ENCODE data around the gene FAM120B.

The FAM120B gene

GRCh38 chr6:170372380-170373325 lies 66.1 kb downstream of the FAM120B start:
- no peaks in the 10 kb centered on the region for H3K27me3 ChIP-seq
- H3K4me3 ChIP-seq (ENCODE audit: low read depth in 1 of 2, low read length in 1 of 2): no peak overlapping the region
- H3K36me3 ChIP-seq: peaks cover 17% of the 10 kb centered on the region
- TF ChIP-seq CTCF (IDR thresholded peaks at IDR 0.05): no peak
- H3K27ac ChIP-seq: peak overlapping the region; percentile 85
- peaks cover 48 to 58% of the 10 kb centered on the region in 2 experiments for H3K4me1 ChIP-seq (ENCODE audit: control insufficient read depth in 1 of 2, insufficient read depth in 1 of 2, low read depth in 1 of 2, low read length in 1 of 2)
- no peaks in the 10 kb centered on the region for H3K9me3 ChIP-seq

DNA sequence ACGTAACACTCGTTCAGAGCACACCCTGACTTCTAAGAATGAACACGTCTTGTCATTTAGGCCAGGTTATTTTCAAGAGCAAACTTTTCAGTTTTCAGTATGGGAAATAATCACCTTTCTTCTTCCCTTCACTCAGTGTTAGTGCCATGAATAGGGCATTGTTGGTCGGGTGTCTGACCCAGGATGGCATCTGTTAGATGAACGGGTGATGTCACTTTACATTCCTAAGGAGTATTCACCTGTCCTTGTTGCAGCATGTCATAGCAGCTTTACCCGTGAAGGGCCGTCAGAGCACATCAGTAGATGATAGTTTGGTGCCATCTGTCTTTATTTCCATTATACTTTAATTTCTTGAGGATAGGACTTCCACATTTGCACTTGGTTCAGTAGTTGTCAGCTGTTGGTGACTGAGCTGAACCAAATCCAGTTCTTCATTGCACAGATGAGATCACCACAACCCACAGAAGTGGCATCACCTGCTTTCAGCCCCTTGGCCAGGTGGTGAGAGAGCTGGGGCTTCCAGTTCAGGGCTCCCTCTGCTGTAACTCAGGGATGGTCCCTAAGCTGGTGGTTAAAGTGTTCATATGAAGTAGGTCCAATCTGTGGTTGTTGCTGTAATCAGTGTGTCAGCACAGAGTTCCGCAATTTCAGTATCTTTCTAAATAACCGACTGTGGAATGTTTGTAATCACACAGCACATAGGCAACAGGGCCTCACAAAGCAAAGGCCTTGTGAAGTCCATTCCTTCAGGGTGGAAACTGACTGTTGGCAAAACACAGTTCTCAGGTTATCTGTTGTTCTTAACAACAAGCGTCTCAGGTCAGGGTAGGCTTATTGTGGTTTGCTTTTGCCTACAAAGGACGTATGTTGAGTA lies 68.2 kb downstream of the FAM120B start:
- peaks cover 59 to 72% of the 10 kb centered on the region in 2 experiments for H3K4me1 ChIP-seq (ENCODE audit: control insufficient read depth in 1 of 2, insufficient read depth in 1 of 2, low read depth in 1 of 2, low read length in 1 of 2)
- no peaks in the 10 kb centered on the region for H3K36me3 ChIP-seq
- H3K27ac ChIP-seq: peak overlapping the region; percentile 85
- TF ChIP-seq CTCF (IDR thresholded peaks at IDR 0.05): no peak
- H3K4me3 ChIP-seq (ENCODE audit: low read depth in 1 of 2, low read length in 1 of 2): no peak overlapping the region
- no peaks in the 10 kb centered on the region for H3K27me3 ChIP-seq
- H3K9me3 ChIP-seq: no peaks in the 10 kb centered on the region

DNA sequence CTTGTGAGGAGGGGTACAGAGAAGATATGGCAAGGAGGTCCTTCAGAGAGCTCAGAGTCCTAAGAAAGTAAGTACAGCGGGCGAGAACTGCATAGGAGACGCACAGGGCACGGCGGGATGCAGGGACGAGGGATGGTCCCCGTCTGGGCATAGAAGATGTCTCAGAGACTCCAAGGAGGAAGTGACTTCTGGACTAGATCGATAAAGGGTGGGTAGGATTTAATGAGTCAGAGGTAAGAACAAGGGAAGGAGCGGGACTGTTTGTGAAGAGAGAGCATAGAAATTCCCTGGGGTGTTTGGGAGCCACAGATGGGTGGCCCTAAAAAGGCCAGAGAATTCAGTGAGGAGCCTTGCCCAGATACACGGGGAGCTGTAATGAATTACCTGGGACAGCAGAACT lies 69.1 kb downstream of the FAM120B start:
- Histone ChIP-seq H3K9me3 (no peaks in the 10 kb centered on the region), H3K27ac (peak overlapping the region; percentile 85), H3K27me3 (no peaks in the 10 kb centered on the region), H3K4me1 (ENCODE audit: control insufficient read depth in 1 of 2, insufficient read depth in 1 of 2, low read depth in 1 of 2, low read length in 1 of 2) (peaks cover 53 to 64% of the 10 kb centered on the region in 2 experiments), H3K36me3 (no peaks in the 10 kb centered on the region), H3K4me3 (ENCODE audit: low read depth in 1 of 2, low read length in 1 of 2) (peak overlapping the region in 1 of 2 experiments; percentile 18)
- TF ChIP-seq CTCF (IDR thresholded peaks at IDR 0.05): no peak

DNA sequence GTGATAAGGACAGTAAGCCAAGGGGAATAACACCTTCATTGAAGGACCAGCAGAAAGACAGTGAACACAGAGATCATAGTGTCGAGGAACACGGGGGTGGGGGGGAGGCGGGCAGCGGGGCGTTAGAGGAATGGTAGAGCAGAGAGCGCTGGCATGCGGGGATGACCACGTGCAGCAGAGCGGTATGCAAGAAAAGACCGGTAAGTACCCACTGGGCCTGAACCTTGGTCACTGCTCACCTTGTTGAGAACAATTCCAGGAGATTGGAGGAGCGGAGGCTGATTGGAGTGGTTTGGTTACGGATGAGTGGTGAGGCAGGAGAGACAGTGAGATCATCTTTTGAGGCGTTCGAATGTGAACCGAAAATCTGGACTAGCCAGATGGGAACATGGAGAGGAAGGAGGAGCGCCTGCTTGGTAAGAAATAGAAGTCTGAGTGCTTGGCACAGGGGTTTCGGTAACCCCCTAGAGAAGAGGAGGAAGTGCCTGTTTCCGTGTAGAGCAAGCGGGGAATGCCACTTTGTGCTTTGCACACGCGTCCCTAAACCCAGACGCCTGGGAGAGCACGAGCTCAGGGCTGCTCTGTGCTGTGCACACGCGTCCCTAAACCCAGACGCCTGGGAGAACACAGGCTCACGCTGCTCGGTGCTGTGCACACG lies 70.0 kb downstream of the FAM120B start:
- Histone ChIP-seq H3K27ac (peak overlapping the region; percentile 85), H3K4me1 (ENCODE audit: control insufficient read depth in 1 of 2, insufficient read depth in 1 of 2, low read depth in 1 of 2, low read length in 1 of 2) (peaks cover 51 to 60% of the 10 kb centered on the region in 2 experiments), H3K9me3 (no peaks in the 10 kb centered on the region), H3K27me3 (no peaks in the 10 kb centered on the region), H3K4me3 (ENCODE audit: low read depth in 1 of 2, low read length in 1 of 2) (peak overlapping the region in 1 of 2 experiments; percentile 14), H3K36me3 (no peaks in the 10 kb centered on the region)
- no peak for TF ChIP-seq CTCF (IDR thresholded peaks at IDR 0.05)

- Histone ChIP-seq H3K27me3 (no peaks in the 10 kb centered on the region), H3K4me1 (ENCODE audit: control insufficient read depth in 1 of 2, insufficient read depth in 1 of 2, low read depth in 1 of 2, low read length in 1 of 2) (peaks cover 43 to 48% of the 10 kb centered on the region in 2 experiments), H3K36me3 (no peaks in the 10 kb centered on the region), H3K9me3 (no peaks in the 10 kb centered on the region), H3K27ac (peak overlapping the region; percentile 25), H3K4me3 (ENCODE audit: low read depth in 1 of 2, low read length in 1 of 2) (no peak overlapping the region)
- no peak for TF ChIP-seq CTCF (IDR thresholded peaks at IDR 0.05)
These were observed 71.9 kb downstream of the FAM120B start for GRCh38 chr6:170378502-170378901.

Data from neutrophil (primary cell).